GM12878 (cell line): Measurements from ENCODE around the gene ADGRL2. TPM values are rescaled to one million over a fixed set of nuclear protein-coding genes. Genes with fewer than 3 reads are reported as not detected.

ENCODE experiments used
- ATAC-seq: fragments of 200-7000 bp; cut with Tn5 transposase; 3 replicates; pipeline ENCODE4 v1.9.1; 2020; ENCODE audit warnings: mild to moderate bottlenecking, moderate library complexity
- BruUV-seq: library from RNA; stranded (reverse); fragments of 400-500 nt; replicated peaks from 2 replicates; lab custom pipeline; 2021; lab: Mats Ljungman, UMichigan
- CTCF ChIA-PET: fragments of 300-600 bp; sonication (Branson Sonifier 250); formaldehyde crosslinking; extraction: SDS; loops from one replicate; lab custom pipeline; 2021; ENCODE audit warnings: inconsistent platforms; lab: Yijun Ruan, JAX
- POLR2A ChIA-PET: fragments of 350-600 bp; formaldehyde crosslinking; extraction: SDS; loops from one replicate; lab custom pipeline; 2021; ENCODE audit warnings: inconsistent platforms; lab: Charles Lee
- RAD21 ChIA-PET: fragments of 300-600 bp; sonication (Branson Sonifier 250); formaldehyde crosslinking; loops from one replicate; lab custom pipeline; 2023; ENCODE audit warnings: antibody characterized with exemption; ENCODE audit not compliant: unreplicated experiment; lab: Charles Lee
- SMC1A ChIA-PET: fragments of 300-600 bp; sonication (Branson Sonifier 250); formaldehyde crosslinking; loops from one replicate; lab custom pipeline; 2023; ENCODE audit not compliant: unreplicated experiment, uncharacterized antibody; lab: Charles Lee
- DNase-seq: peaks from one replicate; pipeline ENCODE4 v3.0.0-alpha.2; 2011; ENCODE audit warnings: low read depth, low spot score
- FAIRE-seq: peaks from 3 replicates; lab custom pipeline; 2011; peaks lifted over from hg19 to GRCh38; lab: Jason Lieb, UNC
- H2AFZ ChIP-seq: 2 replicates; pipeline ENCODE4 v1.6.0; 2011; ENCODE audit warnings: low read depth, low read length, control low read depth; ENCODE audit not compliant: control insufficient read depth
- H3K27ac ChIP-seq: 2 replicates; pipeline ENCODE4 v1.5.1; 2011; ENCODE audit warnings: control low read depth; ENCODE audit not compliant: control insufficient read depth, insufficient read depth
- H3K27me3 ChIP-seq, 2 experiments: replicated peaks in 1 of 2; 2 replicates each; pipeline versions ENCODE4 v1.6.0 to v1.6.1; 2011; ENCODE audit warnings: low read length in 1 of 2; ENCODE audit not compliant: control insufficient read depth in 2 of 2, insufficient read depth in 2 of 2
- H3K36me3 ChIP-seq, 2 experiments: 2 replicates each; pipeline ENCODE4 v1.5.1; 2011; ENCODE audit warnings: low read length in 1 of 2; ENCODE audit not compliant: control insufficient read depth in 2 of 2, insufficient read depth in 2 of 2
- H3K4me1 ChIP-seq: 2 replicates; pipeline ENCODE4 v1.6.1; 2011; ENCODE audit warnings: mild to moderate bottlenecking, low read length, moderate library complexity, mixed read lengths; ENCODE audit not compliant: control insufficient read depth, insufficient read depth
- H3K4me2 ChIP-seq: 2 replicates; pipeline ENCODE4 v1.6.0; 2011; ENCODE audit warnings: control low read depth; ENCODE audit not compliant: control insufficient read depth, insufficient read depth
- H3K4me3 ChIP-seq: fragments of 200-600 bp; sonication (generic); 2 replicates; pipeline ENCODE4 v1.5.1; 2016
- H3K79me2 ChIP-seq: 2 replicates; pipeline ENCODE4 v1.6.0; 2011; ENCODE audit warnings: low read length; ENCODE audit not compliant: control insufficient read depth, insufficient read depth
- H3K9ac ChIP-seq: 2 replicates; pipeline ENCODE4 v1.8.0; 2011; ENCODE audit warnings: low read length, control low read depth, mixed read lengths; ENCODE audit not compliant: control insufficient read depth, insufficient read depth
- H3K9me3 ChIP-seq: replicated peaks from 3 replicates; pipeline ENCODE4 v1.5.1; 2011; ENCODE audit warnings: mild to moderate bottlenecking, low read length; ENCODE audit not compliant: control insufficient read depth, insufficient read depth
- H4K20me1 ChIP-seq: 2 replicates; pipeline ENCODE4 v1.6.0; 2011; ENCODE audit not compliant: control insufficient read depth, insufficient read depth
- BCL11A ChIP-seq: IDR thresholded peaks from 2 replicates; pipeline ENCODE4 v1.6.1; 2011; ENCODE audit warnings: low read depth, low read length
- CTCF ChIP-seq, 3 experiments: IDR thresholded peaks in 2 of 3; conservative IDR thresholded peaks in 1 of 3; 2 replicates each; pipeline ENCODE4 v1.5.1; 2011; ENCODE audit warnings: low read depth in 3 of 3, low read length in 3 of 3, mild to moderate bottlenecking in 3 of 3, control low read depth in 2 of 3, moderate library complexity in 2 of 3, inconsistent platforms in 1 of 3, mixed read lengths in 1 of 3; ENCODE audit not compliant: control insufficient read depth in 2 of 3, insufficient read depth in 1 of 3; ENCODE audit errors: extremely low read depth in 1 of 3
- ETV6 ChIP-seq, 2 experiments: fragments of 450-650 bp in 1 of 2; IDR thresholded peaks in 1 of 2; conservative IDR thresholded peaks in 1 of 2; 2 replicates each; pipeline ENCODE4 v1.6.1; 2014; ENCODE audit warnings: antibody characterized with exemption in 1 of 2, borderline replicate concordance in 1 of 2, low read depth in 1 of 2, mild to moderate bottlenecking in 1 of 2, moderate library complexity in 1 of 2
- GABPA ChIP-seq: IDR thresholded peaks from 2 replicates; pipeline ENCODE4 v1.6.1; 2014; ENCODE audit warnings: antibody characterized with exemption, low read depth, mild to moderate bottlenecking, inconsistent platforms
- JUND ChIP-seq: IDR thresholded peaks from 2 replicates; pipeline ENCODE4 v1.6.1; 2012; ENCODE audit warnings: low read depth, mild to moderate bottlenecking, low read length, improper control_type of control experiment, moderate library complexity
- KLF5 ChIP-seq: fragments of 450-650 bp; IDR thresholded peaks from 2 replicates; pipeline ENCODE4 v1.6.1; 2014; ENCODE audit warnings: mild to moderate bottlenecking; ENCODE audit not compliant: partially characterized antibody
- NFXL1 ChIP-seq: fragments of 450-650 bp; IDR thresholded peaks from 2 replicates; pipeline ENCODE4 v1.6.1; 2017; ENCODE audit warnings: antibody characterized with exemption, mild to moderate bottlenecking, borderline replicate concordance
- PAX8 ChIP-seq: fragments of 450-650 bp; IDR thresholded peaks from 2 replicates; pipeline ENCODE4 v1.6.1; 2017; ENCODE audit warnings: mild to moderate bottlenecking, moderate library complexity
- POLR2AphosphoS5 ChIP-seq: IDR thresholded peaks from 2 replicates; pipeline ENCODE4 v1.6.1; 2011; ENCODE audit warnings: mild to moderate bottlenecking, low read length, inconsistent platforms
- SREBF2 ChIP-seq: IDR thresholded peaks from 2 replicates; pipeline ENCODE4 v1.6.1; 2012; ENCODE audit warnings: mild to moderate bottlenecking, low read length
- TCF7 ChIP-seq: IDR thresholded peaks from 2 replicates; pipeline ENCODE4 v1.6.1; 2014; ENCODE audit warnings: antibody characterized with exemption, borderline replicate concordance
- ZNF622 ChIP-seq: fragments of 450-650 bp; IDR thresholded peaks from 2 replicates; pipeline ENCODE4 v1.6.1; 2017; ENCODE audit warnings: mild to moderate bottlenecking, inconsistent platforms
- WGBS: methylation state at CpG from one replicate; pipeline ENCODE4 v1.1.6; 2016; ENCODE audit warnings: low lambda C conversion rate; ENCODE audit not compliant: insufficient replicate concordance, insufficient coverage; ENCODE audit errors: missing lambda C conversion rate; 5-methylcytosine and 5-hydroxymethylcytosine counted together
- in situ Hi-C: fragments of 300-500 bp; cut with MboI; formaldehyde crosslinking; loops from 9 replicates; pipeline ENCODE4 v1.14.3; 2018; ENCODE audit warnings: mixed read lengths
- intact Hi-C: fragments of 100-400 bp; cut with micrococcal nuclease; formaldehyde crosslinking; loops from one replicate; pipeline ENCODE4 v1.14.2; 2022; ENCODE audit not compliant: unreplicated experiment
- polyA plus RNA-seq, 11 experiments: library from polyadenylated mRNA; depleted of rRNA in 4 of 11; unstranded in 6 of 11; stranded (reverse) in 5 of 11; fragments of >200 nt; fragmentation: Nextera tagmentation in 4 of 11; fragmentation: Illumina TruSeq in 1 of 11; extraction: Ambion mirVana in 4 of 11; extraction: Trizol in 1 of 11; gene quantifications; 1 replicate in 1 of 11; 2 replicates in 10 of 11; pipeline versions ENCODE4 v1.2.1 to v1.2.3, GENCODE V29; 2011 to 2016; ENCODE audit warnings: inconsistent platforms in 2 of 11, missing spikeins in 2 of 11, low read depth in 1 of 11
- total RNA-seq, 4 experiments: library from RNA; depleted of rRNA in 3 of 4; stranded (reverse); fragments of >200 nt in 3 of 4; fragmentation: Illumina TruSeq in 1 of 4; extraction: Trizol in 1 of 4; gene quantifications; 2 replicates each; pipeline versions ENCODE4 v1.2.1 to v1.2.3, GENCODE V29; 2013 to 2021
- TF ChIP-seq, protein P1 (sequence below): fragments of 150-350 bp; IDR thresholded peaks from 2 replicates; pipeline ENCODE4 v1.6.1; 2014; ENCODE audit warnings: mild to moderate bottlenecking, low read depth, low read length
- TF ChIP-seq, protein P2 (sequence below): IDR thresholded peaks from 2 replicates; pipeline ENCODE4 v1.6.1; 2012; ENCODE audit warnings: mild to moderate bottlenecking, low read depth, low read length

Gene ADGRL2
- total and polyA plus RNA-seq, 10 of the 15 experiments (the other 5 are each of a cell fraction or from before 2014, with no cell fraction given): 0.03 to 13.6 (median 0.21) TPM

DNA sequence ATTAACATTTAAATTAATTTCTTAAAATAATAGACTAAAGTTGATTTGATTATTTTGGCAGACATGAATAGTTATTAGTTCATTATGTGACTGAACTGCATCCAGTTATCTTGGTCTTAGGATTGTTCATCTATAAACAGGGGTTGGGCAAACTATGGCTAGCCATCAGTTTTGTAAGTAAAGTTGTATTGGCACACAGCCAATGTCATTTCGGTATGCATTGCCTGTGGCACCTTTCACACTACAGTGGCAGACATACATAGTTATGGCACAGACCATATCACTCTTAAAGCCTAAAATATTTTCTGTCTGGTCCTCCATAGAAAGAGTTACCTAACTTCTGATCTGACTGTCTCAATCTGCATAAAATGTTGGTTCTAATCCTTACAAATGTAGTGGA, 27.2 kb downstream of the ADGRL2 start:
- CTCF ChIA-PET: no interaction called here
- no peaks in the 10 kb centered on the region; a peak in 1 of 4 replicates for H3K27me3 ChIP-seq
- no peak for ATAC-seq
- no peaks in the 10 kb centered on the region for H4K20me1 ChIP-seq
- no peaks in the 10 kb centered on the region for H3K79me2 ChIP-seq
- H3K4me1 ChIP-seq: no peaks in the 10 kb centered on the region
- POLR2A ChIA-PET: no interaction called here
- H3K9ac ChIP-seq: no peak overlapping the region
- H3K4me3 ChIP-seq: no peak overlapping the region
- 0% methylated on average over 1 of the region's 1 CpG for WGBS
- no peak overlapping the region for H3K27ac ChIP-seq
- H3K4me2 ChIP-seq: no peak overlapping the region
- FAIRE-seq: no peak
- SMC1A ChIA-PET: interaction anchor here (0.7 to 1.0 kb wide), 2 partner anchors 9 to 13 kb away, joined by 3 to 4 read pairs; no protein-coding TSS in a partner anchor
- RAD21 ChIA-PET: no interaction called here
- intact Hi-C loops (no loop called here), in situ Hi-C loops (no loop called here)
- no TSS peak for BruUV-seq
- no peak for DNase-seq
- no peaks in the 10 kb centered on the region for H3K36me3 ChIP-seq
- H2AFZ ChIP-seq: no peak overlapping the region
- no peaks in the 10 kb centered on the region for H3K9me3 ChIP-seq
- no peak for TF ChIP-seq NFXL1
- no peak for TF ChIP-seq KLF5
- TF ChIP-seq ZNF622: no peak
- TF ChIP-seq, protein P1, sequence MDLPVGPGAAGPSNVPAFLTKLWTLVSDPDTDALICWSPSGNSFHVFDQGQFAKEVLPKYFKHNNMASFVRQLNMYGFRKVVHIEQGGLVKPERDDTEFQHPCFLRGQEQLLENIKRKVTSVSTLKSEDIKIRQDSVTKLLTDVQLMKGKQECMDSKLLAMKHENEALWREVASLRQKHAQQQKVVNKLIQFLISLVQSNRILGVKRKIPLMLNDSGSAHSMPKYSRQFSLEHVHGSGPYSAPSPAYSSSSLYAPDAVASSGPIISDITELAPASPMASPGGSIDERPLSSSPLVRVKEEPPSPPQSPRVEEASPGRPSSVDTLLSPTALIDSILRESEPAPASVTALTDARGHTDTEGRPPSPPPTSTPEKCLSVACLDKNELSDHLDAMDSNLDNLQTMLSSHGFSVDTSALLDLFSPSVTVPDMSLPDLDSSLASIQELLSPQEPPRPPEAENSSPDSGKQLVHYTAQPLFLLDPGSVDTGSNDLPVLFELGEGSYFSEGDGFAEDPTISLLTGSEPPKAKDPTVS: no peak
- TF ChIP-seq SREBF2: no peak
- TF ChIP-seq ETV6 (conservative IDR thresholded peaks at IDR 0.05 in 1 of 2, IDR thresholded peaks at IDR 0.05 in 1 of 2; ENCODE audit: borderline replicate concordance in 1 of 2, low read depth in 1 of 2): no peak
- no peak for TF ChIP-seq GABPA
- no peak for TF ChIP-seq JUND
- no peak for TF ChIP-seq TCF7
- no peak for TF ChIP-seq PAX8
- TF ChIP-seq BCL11A: no peak
- TF ChIP-seq, protein P2, sequence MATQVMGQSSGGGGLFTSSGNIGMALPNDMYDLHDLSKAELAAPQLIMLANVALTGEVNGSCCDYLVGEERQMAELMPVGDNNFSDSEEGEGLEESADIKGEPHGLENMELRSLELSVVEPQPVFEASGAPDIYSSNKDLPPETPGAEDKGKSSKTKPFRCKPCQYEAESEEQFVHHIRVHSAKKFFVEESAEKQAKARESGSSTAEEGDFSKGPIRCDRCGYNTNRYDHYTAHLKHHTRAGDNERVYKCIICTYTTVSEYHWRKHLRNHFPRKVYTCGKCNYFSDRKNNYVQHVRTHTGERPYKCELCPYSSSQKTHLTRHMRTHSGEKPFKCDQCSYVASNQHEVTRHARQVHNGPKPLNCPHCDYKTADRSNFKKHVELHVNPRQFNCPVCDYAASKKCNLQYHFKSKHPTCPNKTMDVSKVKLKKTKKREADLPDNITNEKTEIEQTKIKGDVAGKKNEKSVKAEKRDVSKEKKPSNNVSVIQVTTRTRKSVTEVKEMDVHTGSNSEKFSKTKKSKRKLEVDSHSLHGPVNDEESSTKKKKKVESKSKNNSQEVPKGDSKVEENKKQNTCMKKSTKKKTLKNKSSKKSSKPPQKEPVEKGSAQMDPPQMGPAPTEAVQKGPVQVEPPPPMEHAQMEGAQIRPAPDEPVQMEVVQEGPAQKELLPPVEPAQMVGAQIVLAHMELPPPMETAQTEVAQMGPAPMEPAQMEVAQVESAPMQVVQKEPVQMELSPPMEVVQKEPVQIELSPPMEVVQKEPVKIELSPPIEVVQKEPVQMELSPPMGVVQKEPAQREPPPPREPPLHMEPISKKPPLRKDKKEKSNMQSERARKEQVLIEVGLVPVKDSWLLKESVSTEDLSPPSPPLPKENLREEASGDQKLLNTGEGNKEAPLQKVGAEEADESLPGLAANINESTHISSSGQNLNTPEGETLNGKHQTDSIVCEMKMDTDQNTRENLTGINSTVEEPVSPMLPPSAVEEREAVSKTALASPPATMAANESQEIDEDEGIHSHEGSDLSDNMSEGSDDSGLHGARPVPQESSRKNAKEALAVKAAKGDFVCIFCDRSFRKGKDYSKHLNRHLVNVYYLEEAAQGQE: no peak
- TF ChIP-seq POLR2AphosphoS5: no peak
- no peak for TF ChIP-seq CTCF (IDR thresholded peaks at IDR 0.05 in 2 of 3, conservative IDR thresholded peaks at IDR 0.05 in 1 of 3; ENCODE audit: control insufficient read depth in 2 of 3, extremely low read depth in 1 of 3, insufficient read depth in 1 of 3, low read depth in 3 of 3, low read length in 3 of 3)
